Fibroblast of the aortic adventitia (primary cell): Measurements from ENCODE around the gene STK39. TPM values are rescaled to one million over a fixed set of nuclear protein-coding genes. Genes with fewer than 3 reads are reported as not detected.
A peak's percentile ranks its signal among the peaks of the same experiment; 100 is the strongest.

Experiments
- DNase-seq: peaks from one replicate; pipeline ENCODE4 v3.0.0-alpha.2; 2010; ENCODE audit warnings: low read depth
- H3K4me3 ChIP-seq: 2 replicates; pipeline ENCODE4 v1.5.1; 2011; ENCODE audit warnings: low read depth, mild to moderate bottlenecking, control low read depth, low read length, moderate library complexity
- total RNA-seq: library from RNA; depleted of rRNA; stranded (reverse); fragments of >200 nt; gene quantifications from 2 replicates; pipeline ENCODE4 v1.2.3, GENCODE V29; 2012; ENCODE audit warnings: low replicate concordance
- TF ChIP-seq, protein P1 (sequence below): IDR thresholded peaks from 2 replicates; pipeline ENCODE4 v1.5.1; 2011; ENCODE audit warnings: mild to moderate bottlenecking, low read length, control low read depth, inconsistent platforms; ENCODE audit not compliant: insufficient read depth

STK39 gene
- total RNA-seq, 1 donor: 31.0 TPM

DNA sequence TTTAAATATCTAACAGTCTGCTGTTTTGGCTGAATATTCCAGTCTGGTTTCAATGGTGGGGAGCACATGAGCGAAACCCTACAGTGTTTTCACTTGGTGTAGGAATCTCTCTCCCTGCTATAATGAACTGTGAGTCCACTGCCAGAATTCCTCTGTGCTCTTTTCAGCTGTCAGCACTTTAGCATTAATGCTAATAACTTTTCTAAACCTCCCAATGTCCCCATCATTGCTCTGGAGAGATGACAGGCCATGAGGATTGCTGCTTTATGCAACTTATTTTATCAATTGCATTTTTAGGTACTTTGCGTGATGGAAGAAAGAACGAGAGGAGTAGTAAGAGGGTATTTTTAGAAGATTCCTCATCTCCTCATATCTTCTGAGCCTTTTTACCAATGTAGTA, 25.3 kb downstream of the STK39 start:
- no peak for DNase-seq
- TF ChIP-seq, protein P1, sequence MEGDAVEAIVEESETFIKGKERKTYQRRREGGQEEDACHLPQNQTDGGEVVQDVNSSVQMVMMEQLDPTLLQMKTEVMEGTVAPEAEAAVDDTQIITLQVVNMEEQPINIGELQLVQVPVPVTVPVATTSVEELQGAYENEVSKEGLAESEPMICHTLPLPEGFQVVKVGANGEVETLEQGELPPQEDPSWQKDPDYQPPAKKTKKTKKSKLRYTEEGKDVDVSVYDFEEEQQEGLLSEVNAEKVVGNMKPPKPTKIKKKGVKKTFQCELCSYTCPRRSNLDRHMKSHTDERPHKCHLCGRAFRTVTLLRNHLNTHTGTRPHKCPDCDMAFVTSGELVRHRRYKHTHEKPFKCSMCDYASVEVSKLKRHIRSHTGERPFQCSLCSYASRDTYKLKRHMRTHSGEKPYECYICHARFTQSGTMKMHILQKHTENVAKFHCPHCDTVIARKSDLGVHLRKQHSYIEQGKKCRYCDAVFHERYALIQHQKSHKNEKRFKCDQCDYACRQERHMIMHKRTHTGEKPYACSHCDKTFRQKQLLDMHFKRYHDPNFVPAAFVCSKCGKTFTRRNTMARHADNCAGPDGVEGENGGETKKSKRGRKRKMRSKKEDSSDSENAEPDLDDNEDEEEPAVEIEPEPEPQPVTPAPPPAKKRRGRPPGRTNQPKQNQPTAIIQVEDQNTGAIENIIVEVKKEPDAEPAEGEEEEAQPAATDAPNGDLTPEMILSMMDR: no peak
- no peak overlapping the region for H3K4me3 ChIP-seq

DNA sequence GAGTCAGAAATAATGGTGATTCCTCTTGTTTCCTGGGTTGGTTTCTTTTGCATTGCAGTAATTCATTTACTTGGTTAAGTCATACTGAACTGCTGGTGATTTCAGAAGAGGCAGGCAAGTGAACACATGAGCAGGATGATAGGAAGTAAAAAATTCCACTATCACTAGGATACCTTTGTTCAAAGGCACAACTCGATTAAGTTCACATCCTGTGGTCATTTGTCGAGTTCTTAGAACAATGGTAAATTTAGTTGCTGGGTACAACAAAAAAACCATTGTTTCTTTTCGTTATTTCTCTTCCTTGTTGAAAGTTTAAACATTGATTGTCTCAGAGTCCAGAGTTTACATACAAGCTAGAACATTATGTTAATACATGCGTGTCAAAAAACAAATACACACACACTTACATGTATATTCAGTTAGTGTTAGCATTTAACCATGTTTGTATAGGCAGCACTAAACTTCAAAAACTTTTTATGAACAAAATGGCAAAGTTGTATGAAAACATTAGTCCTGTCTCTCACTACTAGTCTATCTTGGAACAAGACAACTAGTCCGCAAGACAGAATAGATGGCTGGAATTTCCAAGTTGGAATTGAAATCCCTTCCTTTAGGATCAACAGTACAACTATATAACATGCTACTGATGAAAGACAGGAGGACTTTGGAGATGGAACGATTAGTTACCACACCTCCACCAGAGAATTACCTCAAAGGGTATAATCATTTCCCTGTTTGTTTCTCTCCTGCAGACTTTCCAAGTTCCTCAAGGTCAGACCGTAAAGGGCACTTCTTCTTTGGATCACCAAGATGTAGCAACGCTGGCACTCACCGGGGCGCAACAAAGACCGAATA, 26.2 kb downstream of the STK39 start:
- TF ChIP-seq, protein P1: no peak
- no peak overlapping the region for H3K4me3 ChIP-seq
- DNase-seq: no peak

GRCh38 chr2:168217920-168218319, 29.5 kb downstream of the STK39 start:
- H3K4me3 ChIP-seq: no peak overlapping the region
- no peak for DNase-seq
- TF ChIP-seq, protein P1: no peak

DNA sequence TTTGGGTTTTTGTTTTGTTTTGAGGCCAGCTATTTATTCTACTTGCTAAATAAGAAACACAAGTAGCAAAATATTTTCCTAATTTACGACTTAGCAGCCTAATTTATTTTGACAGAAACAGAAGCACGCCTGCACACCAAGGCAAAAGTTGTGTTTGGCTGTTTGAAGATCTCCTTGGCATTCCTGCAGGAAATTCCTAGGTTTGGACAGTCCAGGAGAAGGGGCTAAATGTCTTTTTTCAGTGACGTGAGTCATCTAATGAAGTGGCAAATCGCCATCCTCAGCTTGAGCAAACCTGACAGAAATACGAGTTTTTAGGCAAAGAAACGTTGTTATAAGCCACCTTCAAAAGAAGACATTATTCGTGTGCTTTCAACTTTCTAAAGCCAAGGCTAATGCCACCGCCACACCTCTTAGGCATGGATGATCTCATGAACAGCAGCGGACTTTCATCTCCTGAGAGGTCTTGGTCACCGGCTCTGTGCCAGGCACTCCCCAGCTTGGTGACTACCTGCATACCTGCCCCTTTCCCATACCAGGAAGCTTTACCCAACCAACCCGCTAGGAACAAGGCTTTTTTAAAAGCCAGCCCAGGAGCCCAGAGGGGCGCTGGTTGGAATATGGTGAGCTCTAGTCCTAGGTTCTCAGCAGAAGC, 30.9 kb downstream of the STK39 start:
- TF ChIP-seq, protein P1: no peak
- peak; percentile 40 for DNase-seq
- no peak overlapping the region for H3K4me3 ChIP-seq

GRCh38 chr2:168215813-168216212, 31.6 kb downstream of the STK39 start:
- no peak overlapping the region for H3K4me3 ChIP-seq
- DNase-seq: no peak
- TF ChIP-seq, protein P1: no peak

- TF ChIP-seq, protein P1: no peak
- DNase-seq: peak; percentile 60
These were observed 34.5 kb downstream of the STK39 start for GRCh38 chr2:168212866-168213265.

More at GRCh38 chr2:168212866-168213265, 34.5 kb downstream of the STK39 start:
- H3K4me3 ChIP-seq: no peak overlapping the region
